Left cardiac atrium (tissue), 4 donors: ENCODE results near the gene RTN1. TPM values are rescaled to one million over a fixed set of nuclear protein-coding genes. Genes with fewer than 3 reads are reported as not detected.
A peak's percentile ranks its signal among the peaks of the same experiment; 100 is the strongest.

Experiments
- ATAC-seq, 2 donors: fragments of 200-7000 bp; cut with Tn5 transposase; one replicate each; pipeline ENCODE4 v1.9.1; 2020; ENCODE audit warnings: mild to moderate bottlenecking in 2 of 2, moderate library complexity in 2 of 2
- DNase-seq: peaks from one replicate; pipeline ENCODE4 v3.0.0-alpha.2; 2020
- intact Hi-C, 2 donors: fragments of 100-400 bp; cut with DNase I; formaldehyde crosslinking; loops; one replicate each; pipeline versions ENCODE4 v1.14.1 to v1.15.1; 2022 to 2023
- microRNA-seq, 2 donors: library from miRNA; unstranded; fragments of <30 nt; microRNA quantifications; one replicate each; pipeline ENCODE4 v1.2.0, GENCODE V29; 2020
- total RNA-seq, 2 donors: library from RNA; stranded (reverse); fragmentation: NEBNext Ultra II Directional; extraction: Animal tissue kit (Norgen Biotek cat#: 25700); gene quantifications; one replicate each; pipeline ENCODE4 v1.2.1, GENCODE V29; 2021
- donor health status: DM: no; HTN: yes; CAD: no.
- donor health status: DM: no; HTN: yes; CAD: no; lungs with severe emphysema.
- donor health status: DM: yes; HTN: yes; CAD: no.
- donor health status: Dilated cardiomyopathy.

RTN1 gene
- total RNA-seq, 2 donors from 2014 or later: 1.1 to 3.0 TPM

- intact Hi-C loops: no loop called here
- ATAC-seq (no peak), DNase-seq (no peak)
Measured at GRCh38 chr14:59585891-59586554, 284.6 kb downstream of the RTN1 start.

DNA sequence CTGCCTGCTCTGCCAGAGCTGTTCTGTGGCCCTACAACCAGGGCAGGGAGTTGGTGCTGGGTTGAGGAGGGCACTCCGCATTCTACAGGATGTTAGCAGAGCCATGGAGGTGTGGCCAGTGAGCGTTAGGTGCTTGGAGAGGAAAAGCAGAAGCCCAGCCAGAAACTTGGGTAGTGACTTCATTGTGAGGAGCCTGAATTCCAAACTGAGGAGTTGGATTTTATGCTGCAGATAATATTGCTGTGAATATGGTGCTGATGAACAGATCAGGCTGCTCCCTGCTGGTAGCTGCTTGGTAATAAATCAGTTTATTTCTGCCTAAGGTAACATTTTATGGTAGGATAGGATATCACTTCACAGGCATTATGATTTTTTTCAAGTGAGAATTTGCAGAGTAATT, 286.8 kb downstream of the RTN1 start:
- peak; percentile 38 to 87 for ATAC-seq
- no peak for DNase-seq
- intact Hi-C loops: no loop called here

DNA sequence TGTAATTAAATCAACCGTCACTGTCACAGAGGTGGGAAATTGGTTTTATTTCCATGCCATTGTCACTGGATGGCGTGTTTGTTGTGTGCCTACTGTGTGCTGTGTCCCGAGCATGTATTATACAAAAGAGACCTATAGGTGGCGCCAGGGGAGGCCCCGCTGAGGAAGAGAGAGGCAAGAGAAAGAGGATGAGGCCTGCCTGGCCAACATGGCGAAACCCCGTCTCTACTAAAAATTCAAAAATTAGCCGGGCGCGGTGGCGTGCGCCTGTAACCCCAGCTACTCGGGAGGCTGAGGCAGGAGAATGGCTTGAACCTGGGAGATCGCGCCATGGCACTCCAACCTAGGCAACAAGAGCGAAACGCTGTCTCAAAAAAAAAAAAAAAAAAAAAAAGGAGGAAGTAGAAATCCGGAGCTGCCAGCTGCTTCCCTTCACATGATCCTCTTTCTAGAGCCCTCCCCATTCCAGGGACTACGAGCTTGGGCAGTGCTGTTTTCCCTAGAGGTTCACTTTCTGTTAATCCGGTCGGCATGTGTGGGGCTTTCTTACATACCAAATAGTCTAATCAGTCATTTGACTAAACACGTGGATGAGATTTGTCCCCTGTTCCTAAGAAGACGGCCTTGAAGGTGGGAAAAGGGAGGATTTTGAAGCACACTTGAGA, 287.6 kb downstream of the RTN1 start:
- DNase-seq (no peak), ATAC-seq (peak; percentile 44 to 71)
- intact Hi-C loops: no loop called here

GRCh38 chr14:59582161-59582560, 288.4 kb downstream of the RTN1 start:
- ATAC-seq: no peak
- intact Hi-C loops: no loop called here
- DNase-seq: no peak

DNA sequence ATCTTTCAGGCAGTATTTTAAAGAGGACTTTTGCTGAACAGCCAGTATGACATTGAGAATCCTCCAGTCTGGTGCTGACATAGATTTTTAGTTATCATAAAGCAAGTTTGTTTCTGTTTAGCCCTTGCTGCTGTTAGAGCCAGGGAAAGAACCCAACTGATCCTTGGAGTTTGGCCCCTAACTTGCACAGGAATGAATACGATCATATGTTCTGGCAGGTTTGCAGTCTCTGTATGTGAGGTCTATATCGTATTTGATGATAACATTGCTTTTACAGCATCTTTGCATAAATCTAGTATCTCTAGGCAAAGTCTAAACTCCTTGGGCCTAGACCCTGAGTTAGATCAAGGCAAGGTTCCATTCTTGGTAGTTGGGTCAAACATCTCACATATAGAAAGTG, 289.7 kb downstream of the RTN1 start:
- intact Hi-C loops: no loop called here
- DNase-seq (no peak), ATAC-seq (no peak)

DNA sequence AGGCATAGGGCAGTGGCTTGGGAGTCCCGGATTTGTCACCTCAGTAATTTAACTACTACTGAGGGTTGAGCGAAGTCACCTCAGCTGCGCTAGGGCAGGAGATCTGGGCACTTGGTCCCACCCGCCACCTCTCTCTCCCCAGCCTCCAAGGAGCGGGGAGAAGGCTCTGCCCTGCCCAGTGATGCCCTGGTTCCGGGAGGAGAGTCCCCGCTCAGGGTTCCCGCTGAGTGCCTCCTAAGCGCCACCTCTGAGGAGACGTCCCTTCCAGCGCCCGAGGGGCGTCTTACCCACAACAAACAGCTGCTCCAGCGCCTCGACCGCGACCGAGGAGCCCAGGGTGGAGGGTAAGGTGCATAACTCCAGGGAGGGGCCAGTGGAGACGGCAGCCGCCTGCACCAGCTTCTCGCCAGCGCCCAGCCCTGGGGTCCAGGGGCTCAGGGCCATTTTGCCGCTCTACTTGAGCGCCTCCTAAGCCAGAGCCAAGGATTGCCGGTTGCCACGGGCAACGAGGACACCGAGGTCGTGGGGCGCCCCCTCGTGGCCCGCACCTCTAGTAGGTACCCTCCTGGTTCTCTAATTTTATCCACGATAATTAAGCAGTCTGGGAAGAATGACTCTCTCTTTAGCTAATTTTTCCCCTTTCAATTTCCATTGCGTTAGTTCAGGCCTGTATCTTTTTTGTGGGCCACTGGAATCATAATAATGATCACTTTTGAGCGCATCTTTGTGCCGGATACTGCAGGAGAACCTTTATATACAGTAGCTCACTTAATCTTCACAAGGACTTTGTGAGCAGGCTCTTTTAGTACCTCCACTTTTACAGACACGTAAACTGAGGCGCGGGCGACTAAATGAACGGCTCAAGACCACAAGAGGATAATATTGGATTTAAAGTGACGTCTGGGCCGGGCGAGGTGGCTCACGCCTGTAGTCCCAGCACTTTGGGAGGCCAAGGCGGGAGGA, 294.0 kb downstream of the RTN1 start, which contains the start of gene CCDC175:
Gene CCDC175, minus strand, starts transcription at position 481 of the 963 bp plus-strand sequence. Its CDS starts 37 bp downstream, at position 444.
- DNase-seq (peak; percentile 91), ATAC-seq (peak; percentile 91 to 98)
- intact Hi-C loops: loop anchor here in 1 of 2 donors (10.0 kb wide), 1 partner anchor 452 kb away; no protein-coding TSS in a partner anchor

GRCh38 chr14:59570122-59570521, 300.5 kb downstream of the RTN1 start:
- ATAC-seq (no peak), DNase-seq (no peak)
- intact Hi-C loops: loop anchor here in 1 of 2 donors (10.0 kb wide), 1 partner anchor 445 kb away; no protein-coding TSS in a partner anchor

DNA sequence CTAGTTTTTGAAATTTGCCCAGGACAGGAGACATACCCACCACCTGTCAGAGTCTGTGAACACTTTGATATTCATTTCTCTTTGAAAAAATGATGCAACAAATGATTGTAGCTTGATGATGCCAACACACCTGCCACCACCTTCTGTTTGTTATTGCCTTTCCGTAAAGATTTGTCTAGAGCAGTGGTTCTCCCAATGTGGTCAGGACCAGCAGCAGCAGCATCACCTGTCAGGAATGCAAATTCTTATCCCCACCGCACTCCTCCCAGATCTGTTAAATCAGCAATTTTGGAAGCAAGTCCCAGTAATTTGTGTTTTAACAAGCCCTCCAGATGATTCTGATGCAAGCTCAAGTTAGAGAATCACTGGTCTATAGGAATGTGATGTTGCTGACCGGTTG, 303.9 kb downstream of the RTN1 start:
- no peak for ATAC-seq
- intact Hi-C loops: no loop called here

DNA sequence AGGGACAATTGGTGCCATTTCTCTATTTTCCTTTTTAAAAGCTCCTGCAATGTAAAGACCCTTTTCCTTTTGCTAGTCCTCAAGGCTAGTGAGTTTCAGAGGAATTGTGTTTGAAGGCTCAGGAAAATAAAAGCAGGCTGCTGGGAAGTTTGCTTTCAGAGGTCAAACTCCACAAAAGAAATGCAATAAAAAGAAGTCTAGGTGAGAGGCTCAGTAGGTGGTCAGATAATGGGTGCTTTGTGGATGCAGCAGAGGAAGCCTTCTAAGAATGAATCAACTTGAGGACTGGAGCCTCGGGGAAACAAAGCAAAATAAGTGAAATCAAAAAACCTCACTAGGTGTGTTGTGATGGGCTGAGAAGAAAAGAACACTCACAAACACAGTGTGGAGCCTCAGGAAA, 304.3 kb downstream of the RTN1 start:
- DNase-seq (no peak), ATAC-seq (no peak)
- intact Hi-C loops: no loop called here

More for the DNA sequence above, 303.9 kb downstream of the RTN1 start:
- no peak for DNase-seq

GRCh38 chr14:59565087-59565486, 305.5 kb downstream of the RTN1 start:
- ATAC-seq (no peak), DNase-seq (no peak)
- intact Hi-C loops: no loop called here

DNA sequence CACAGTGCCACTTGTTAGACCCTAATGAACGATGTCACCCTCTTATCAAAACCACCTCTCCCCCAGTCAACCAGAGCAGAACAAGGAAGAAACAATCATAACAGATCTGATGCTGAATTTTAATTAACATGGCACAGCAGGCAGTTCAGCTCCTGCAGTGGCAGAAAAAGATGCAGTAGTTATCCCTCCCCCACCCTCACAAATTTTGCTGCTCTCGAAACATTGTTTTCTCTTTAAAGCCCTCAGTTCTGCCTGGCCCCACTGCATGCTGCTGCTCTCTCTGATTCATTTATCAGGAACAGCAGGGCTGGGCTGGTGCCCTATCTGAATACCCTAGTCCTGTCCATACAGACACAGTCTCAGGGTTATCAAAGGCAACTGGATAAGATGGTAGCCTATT, 306.2 kb downstream of the RTN1 start:
- ATAC-seq: no peak
- intact Hi-C loops: no loop called here
- DNase-seq: no peak

DNA sequence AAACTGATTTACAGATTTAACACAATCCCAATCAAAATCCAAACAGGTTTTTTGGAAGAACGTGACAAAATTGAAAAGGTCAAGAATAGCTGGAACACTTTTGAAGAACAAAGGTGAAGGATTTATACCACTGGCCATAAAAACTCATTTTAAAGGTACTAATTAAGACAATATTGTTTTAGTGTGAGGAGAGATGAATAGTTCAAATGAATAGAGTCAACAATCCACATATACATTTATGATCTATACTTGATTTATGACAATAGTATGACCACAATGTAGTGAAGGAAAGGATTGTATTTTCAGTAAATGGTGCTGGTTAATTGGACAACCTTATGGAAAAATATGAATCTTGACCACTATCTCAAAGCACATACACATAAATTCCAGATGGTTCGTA, 323.3 kb downstream of the RTN1 start:
- intact Hi-C loops: no loop called here
- ATAC-seq (no peak), DNase-seq (no peak)

Small RNA genes within 50 kb of the gene (microRNA-seq; reads per million reads assigned to microRNA genes)
- 0.40 to 1.4 reads per million in 2 donors for gene MIR5586

Other genes with a start within 250 kb of the RTN1 start
- gene LRRC9, start 49.4 kb upstream of the RTN1 start, total RNA-seq: 1 to 10 TPM in 1 of 2 donors, under 1 TPM in 1; 0.38 to 1.2 TPM
- gene PCNX4, start 221.1 kb upstream of the RTN1 start, total RNA-seq: 10 to 100 TPM; 30.4 to 37.8 TPM